ENCODE measurements around the gene ZNF568. TPM values are rescaled to one million over a fixed set of nuclear protein-coding genes. Genes with fewer than 3 reads are reported as not detected.

Gene ZNF568
- total and polyA plus RNA-seq, 4 donors: 26.6 to 40.5 (median 28.2) TPM

GRCh38 chr19:36939153-36939552, 23.0 kb downstream of the ZNF568 start:
- Histone ChIP-seq H3K4me1 (ENCODE audit: control insufficient read depth, insufficient read depth, low read length) (no peaks in the 10 kb centered on the region), H3K9me3 (ENCODE audit: control insufficient read depth, insufficient read depth, low read length) (no peaks in the 10 kb centered on the region), H3K27ac (ENCODE audit: low read depth, low read length) (no peak overlapping the region), H3K27me3 (ENCODE audit: control insufficient read depth, insufficient read depth, low read length) (no peaks in the 10 kb centered on the region), H3K36me3 (ENCODE audit: control insufficient read depth, insufficient read depth, low read length) (peaks cover 9% of the 10 kb centered on the region), H3K4me3 (ENCODE audit: low read depth, low read length) (no peak overlapping the region)
- peak in 2 of 6 donors; percentile 1 to 2 for DNase-seq (ENCODE audit: low read depth in 4 of 6, low spot score in 6 of 6)

DNA sequence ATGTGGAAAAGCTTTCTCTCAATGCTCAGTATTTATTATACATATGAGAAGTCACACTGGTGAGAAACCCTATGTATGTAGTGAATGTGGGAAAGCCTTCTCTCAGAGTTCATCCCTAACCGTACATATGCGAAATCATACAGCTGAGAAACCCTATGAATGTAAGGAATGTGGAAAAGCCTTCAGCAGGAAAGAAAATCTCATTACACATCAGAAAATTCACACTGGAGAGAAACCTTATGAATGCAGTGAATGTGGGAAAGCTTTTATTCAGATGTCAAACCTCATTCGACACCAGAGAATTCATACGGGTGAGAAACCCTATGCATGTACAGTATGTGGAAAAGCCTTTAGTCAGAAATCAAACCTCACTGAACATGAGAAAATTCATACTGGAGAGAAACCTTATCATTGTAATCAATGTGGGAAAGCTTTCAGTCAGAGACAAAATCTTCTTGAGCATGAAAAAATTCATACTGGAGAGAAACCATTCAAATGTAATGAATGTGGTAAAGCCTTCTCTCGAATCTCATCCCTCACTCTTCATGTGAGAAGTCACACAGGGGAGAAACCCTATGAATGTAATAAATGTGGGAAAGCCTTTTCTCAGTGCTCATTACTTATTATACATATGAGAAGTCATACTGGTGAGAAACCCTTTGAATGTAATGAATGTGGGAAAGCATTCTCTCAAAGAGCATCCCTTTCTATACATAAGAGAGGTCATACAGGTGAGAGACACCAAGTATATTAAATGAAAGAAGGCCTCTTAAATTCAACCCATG, 34.4 kb downstream of the ZNF568 start:
- H3K4me1 ChIP-seq (ENCODE audit: control insufficient read depth, insufficient read depth, low read length): no peaks in the 10 kb centered on the region
- no peak overlapping the region for H3K4me3 ChIP-seq (ENCODE audit: low read depth, low read length)
- H3K27me3 ChIP-seq (ENCODE audit: control insufficient read depth, insufficient read depth, low read length): no peaks in the 10 kb centered on the region
- H3K27ac ChIP-seq (ENCODE audit: low read depth, low read length): no peak overlapping the region
- peaks cover 7% of the 10 kb centered on the region for H3K9me3 ChIP-seq (ENCODE audit: control insufficient read depth, insufficient read depth, low read length)
- no peak for DNase-seq (ENCODE audit: low read depth in 4 of 6, low spot score in 6 of 6)
- WGBS (ENCODE audit: insufficient coverage): no CpG with 5 or more reads among the region's 5 CpGs
- H3K36me3 ChIP-seq (ENCODE audit: control insufficient read depth, insufficient read depth, low read length): peaks cover 12% of the 10 kb centered on the region

DNA sequence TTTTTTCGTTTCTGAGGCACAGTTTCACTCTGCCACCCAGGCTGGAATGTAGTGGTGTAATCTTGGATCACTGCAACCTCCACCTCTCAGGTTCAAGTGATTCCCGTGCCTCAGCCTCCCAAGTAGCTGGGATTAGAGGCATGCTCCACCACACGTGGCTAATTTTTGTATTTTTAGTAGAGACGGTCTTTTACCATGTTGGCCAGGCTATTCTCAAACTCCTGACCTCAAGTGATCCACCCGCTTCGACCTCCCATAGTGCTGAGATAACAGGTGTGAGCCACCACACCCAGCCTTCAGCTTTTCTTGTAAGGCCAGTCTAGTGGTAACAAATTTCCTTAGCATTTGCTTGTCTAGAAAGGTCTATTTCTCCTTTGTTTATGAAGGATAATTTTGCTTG, 46.2 kb downstream of the ZNF568 start:
- Histone ChIP-seq H3K27me3 (ENCODE audit: control insufficient read depth, insufficient read depth, low read length) (no peaks in the 10 kb centered on the region), H3K36me3 (ENCODE audit: control insufficient read depth, insufficient read depth, low read length) (no peaks in the 10 kb centered on the region), H3K27ac (ENCODE audit: low read depth, low read length) (no peak overlapping the region), H3K4me1 (ENCODE audit: control insufficient read depth, insufficient read depth, low read length) (no peaks in the 10 kb centered on the region), H3K4me3 (ENCODE audit: low read depth, low read length) (no peak overlapping the region), H3K9me3 (ENCODE audit: control insufficient read depth, insufficient read depth, low read length) (no peaks in the 10 kb centered on the region)
- 100% methylated on average over 2 of the region's 6 CpGs for WGBS (ENCODE audit: insufficient coverage)
- no peak for DNase-seq (ENCODE audit: low read depth in 4 of 6, low spot score in 6 of 6)

DNA sequence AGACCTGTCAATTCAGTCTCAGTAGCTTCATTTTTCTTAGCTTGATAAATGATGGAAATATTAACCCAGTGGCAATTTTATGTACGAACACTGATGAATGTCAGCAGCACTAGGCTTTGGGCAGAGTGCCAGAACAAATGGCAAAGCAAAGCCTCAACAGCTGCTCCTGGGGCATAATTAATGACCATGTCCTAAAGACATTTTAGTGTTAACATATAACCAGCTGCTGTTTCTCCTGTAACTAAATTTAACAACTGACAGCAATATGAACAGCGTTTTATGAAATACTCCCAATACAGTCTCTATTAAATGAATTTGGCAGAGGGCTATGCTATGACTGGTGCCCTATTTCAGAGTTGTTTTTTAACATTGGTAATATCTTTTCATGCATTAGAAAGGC, 47.1 kb downstream of the ZNF568 start:
- H3K27me3 ChIP-seq (ENCODE audit: control insufficient read depth, insufficient read depth, low read length): no peaks in the 10 kb centered on the region
- peak in 3 of 6 donors; percentile 4 to 56 (median 54) for DNase-seq (ENCODE audit: low read depth in 4 of 6, low spot score in 6 of 6)

GRCh38 chr19:36972571-36972970, 56.4 kb downstream of the ZNF568 start:
- Histone ChIP-seq H3K27ac (ENCODE audit: low read depth, low read length) (peak overlapping the region; percentile 89), H3K36me3 (ENCODE audit: control insufficient read depth, insufficient read depth, low read length) (peaks cover 3% of the 10 kb centered on the region), H3K27me3 (ENCODE audit: control insufficient read depth, insufficient read depth, low read length) (no peaks in the 10 kb centered on the region), H3K4me1 (ENCODE audit: control insufficient read depth, insufficient read depth, low read length) (peaks cover 21% of the 10 kb centered on the region), H3K9me3 (ENCODE audit: control insufficient read depth, insufficient read depth, low read length) (no peaks in the 10 kb centered on the region), H3K4me3 (ENCODE audit: low read depth, low read length) (peak overlapping the region; percentile 81)
- peak in 1 of 6 donors; percentile 1 for DNase-seq (ENCODE audit: low read depth in 4 of 6, low spot score in 6 of 6)
- WGBS (ENCODE audit: insufficient coverage): 31% methylated on average over 23 of the region's 25 CpGs

More for the DNA sequence above, 47.1 kb downstream of the ZNF568 start:
- no peak overlapping the region for H3K27ac ChIP-seq (ENCODE audit: low read depth, low read length)
- no peaks in the 10 kb centered on the region for H3K4me1 ChIP-seq (ENCODE audit: control insufficient read depth, insufficient read depth, low read length)
- H3K36me3 ChIP-seq (ENCODE audit: control insufficient read depth, insufficient read depth, low read length): no peaks in the 10 kb centered on the region
- no peaks in the 10 kb centered on the region for H3K9me3 ChIP-seq (ENCODE audit: control insufficient read depth, insufficient read depth, low read length)
- no peak overlapping the region for H3K4me3 ChIP-seq (ENCODE audit: low read depth, low read length)
- WGBS (ENCODE audit: insufficient coverage): 38% methylated on average over 1 of the region's 2 CpGs

DNA sequence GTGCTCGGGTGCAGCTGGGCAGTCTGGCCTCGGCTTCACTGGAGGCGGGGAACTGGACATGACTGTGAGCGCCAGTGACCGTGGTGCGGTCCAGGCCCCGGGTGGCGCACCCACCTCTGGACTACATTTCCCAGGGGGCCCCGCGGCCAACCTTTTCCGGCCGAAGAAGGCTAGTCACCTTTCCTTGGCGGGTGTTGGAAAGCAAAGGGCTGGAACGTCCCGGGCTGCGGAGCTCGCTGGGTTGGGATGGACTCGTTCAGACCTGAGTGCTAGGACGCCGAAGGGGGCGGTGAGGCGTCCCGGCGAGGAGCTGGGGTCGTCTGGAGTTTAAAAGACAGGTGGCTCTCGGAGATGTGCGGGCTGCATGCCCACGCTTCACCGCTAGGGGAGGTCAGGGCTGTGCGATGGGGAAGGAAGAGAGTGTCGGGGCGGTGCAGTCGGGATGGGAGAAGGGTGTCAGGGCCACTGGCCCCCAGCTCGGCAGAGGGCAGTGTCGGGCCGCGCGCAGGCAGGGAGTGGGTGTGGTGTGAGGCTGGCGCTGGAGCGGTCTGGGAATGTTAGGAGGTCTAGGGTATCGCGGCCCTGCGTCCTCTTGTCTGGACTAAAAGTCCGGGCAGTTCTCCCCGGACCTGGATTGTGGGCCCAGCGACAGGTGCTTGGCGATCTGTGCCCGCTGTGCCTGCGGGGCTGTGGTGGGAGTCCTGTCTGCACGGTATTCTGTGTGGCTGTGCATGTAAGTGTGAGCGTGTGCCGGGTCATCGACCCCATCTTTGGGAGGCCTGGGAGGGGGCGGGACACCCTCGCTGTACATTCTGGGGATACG, 57.1 kb downstream of the ZNF568 start:
- under 1% methylated on average over 56 of the region's 56 CpGs for WGBS (ENCODE audit: insufficient coverage)
- H3K27ac ChIP-seq (ENCODE audit: low read depth, low read length): peak overlapping the region; percentile 89
- no peaks in the 10 kb centered on the region for H3K27me3 ChIP-seq (ENCODE audit: control insufficient read depth, insufficient read depth, low read length)
- peaks cover 6% of the 10 kb centered on the region for H3K36me3 ChIP-seq (ENCODE audit: control insufficient read depth, insufficient read depth, low read length)
- H3K4me1 ChIP-seq (ENCODE audit: control insufficient read depth, insufficient read depth, low read length): peaks cover 21% of the 10 kb centered on the region
- H3K9me3 ChIP-seq (ENCODE audit: control insufficient read depth, insufficient read depth, low read length): no peaks in the 10 kb centered on the region
- peak overlapping the region; percentile 81 for H3K4me3 ChIP-seq (ENCODE audit: low read depth, low read length)
- DNase-seq (ENCODE audit: low read depth in 4 of 6, low spot score in 6 of 6): peak; percentile 58 to 96 (median 74)

DNA sequence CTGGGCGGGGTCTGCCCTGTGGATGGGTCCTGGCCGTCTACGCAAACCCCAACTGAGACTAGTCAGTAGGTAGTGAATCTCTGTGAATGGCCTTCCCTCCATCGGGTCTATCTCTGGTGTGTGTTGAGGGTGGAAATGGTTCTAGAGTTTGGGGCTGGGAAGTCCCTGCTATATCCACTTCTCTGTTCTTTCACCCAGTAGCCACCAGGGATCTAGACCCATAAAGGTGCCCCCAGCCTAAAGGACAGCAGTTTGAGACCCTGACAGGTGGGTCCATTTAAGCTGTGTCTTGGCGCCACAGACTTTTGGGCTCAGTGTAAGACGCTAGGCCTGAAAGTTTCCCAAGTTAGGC, 57.7 kb downstream of the ZNF568 start:
- H3K9me3 ChIP-seq (ENCODE audit: control insufficient read depth, insufficient read depth, low read length): no peaks in the 10 kb centered on the region
- peak overlapping the region; percentile 81 for H3K4me3 ChIP-seq (ENCODE audit: low read depth, low read length)
- H3K4me1 ChIP-seq (ENCODE audit: control insufficient read depth, insufficient read depth, low read length): peaks cover 21% of the 10 kb centered on the region
- WGBS (ENCODE audit: insufficient coverage): 42% methylated on average over 6 of the region's 6 CpGs
- H3K27ac ChIP-seq (ENCODE audit: low read depth, low read length): peak overlapping the region; percentile 89
- no peak for DNase-seq (ENCODE audit: low read depth in 4 of 6, low spot score in 6 of 6)
- H3K36me3 ChIP-seq (ENCODE audit: control insufficient read depth, insufficient read depth, low read length): peaks cover 7% of the 10 kb centered on the region
- no peaks in the 10 kb centered on the region for H3K27me3 ChIP-seq (ENCODE audit: control insufficient read depth, insufficient read depth, low read length)

- H3K36me3 ChIP-seq (ENCODE audit: control insufficient read depth, insufficient read depth, low read length): no peaks in the 10 kb centered on the region
- no peaks in the 10 kb centered on the region for H3K4me1 ChIP-seq (ENCODE audit: control insufficient read depth, insufficient read depth, low read length)
- H3K9me3 ChIP-seq (ENCODE audit: control insufficient read depth, insufficient read depth, low read length): no peaks in the 10 kb centered on the region
- no peak overlapping the region for H3K4me3 ChIP-seq (ENCODE audit: low read depth, low read length)
- H3K27ac ChIP-seq (ENCODE audit: low read depth, low read length): no peak overlapping the region
- no peaks in the 10 kb centered on the region for H3K27me3 ChIP-seq (ENCODE audit: control insufficient read depth, insufficient read depth, low read length)
- DNase-seq (ENCODE audit: low read depth in 4 of 6, low spot score in 6 of 6): no peak
- no CpG with 5 or more reads among the region's 2 CpGs for WGBS (ENCODE audit: insufficient coverage)
These were observed 70.0 kb downstream of the ZNF568 start for GRCh38 chr19:36986131-36986530.

GRCh38 chr19:36986601-36987000, 70.5 kb downstream of the ZNF568 start:
- Histone ChIP-seq H3K9me3 (ENCODE audit: control insufficient read depth, insufficient read depth, low read length) (no peaks in the 10 kb centered on the region), H3K4me3 (ENCODE audit: low read depth, low read length) (no peak overlapping the region), H3K27ac (ENCODE audit: low read depth, low read length) (peak overlapping the region; percentile 0), H3K36me3 (ENCODE audit: control insufficient read depth, insufficient read depth, low read length) (no peaks in the 10 kb centered on the region), H3K27me3 (ENCODE audit: control insufficient read depth, insufficient read depth, low read length) (no peaks in the 10 kb centered on the region), H3K4me1 (ENCODE audit: control insufficient read depth, insufficient read depth, low read length) (no peaks in the 10 kb centered on the region)
- peak in 1 of 6 donors; percentile 64 for DNase-seq (ENCODE audit: low read depth in 4 of 6, low spot score in 6 of 6)
- WGBS (ENCODE audit: insufficient coverage): 75% methylated on average over 6 of the region's 7 CpGs

Data from spinal cord (tissue), 10 donors.